SH-SY5Y (cell line): ENCODE data around the gene PPP1R9B.
A peak's percentile ranks its signal among the peaks of the same experiment; 100 is the strongest.

Experiments
- GATA2 ChIP-seq: IDR thresholded peaks from 2 replicates; pipeline ENCODE4 v1.6.1; 2011; ENCODE audit warnings: mild to moderate bottlenecking, low read depth, low read length
- GATA3 ChIP-seq: IDR thresholded peaks from 2 replicates; pipeline ENCODE4 v1.6.1; 2011; ENCODE audit warnings: low read depth, mild to moderate bottlenecking, low read length, moderate library complexity

DNA sequence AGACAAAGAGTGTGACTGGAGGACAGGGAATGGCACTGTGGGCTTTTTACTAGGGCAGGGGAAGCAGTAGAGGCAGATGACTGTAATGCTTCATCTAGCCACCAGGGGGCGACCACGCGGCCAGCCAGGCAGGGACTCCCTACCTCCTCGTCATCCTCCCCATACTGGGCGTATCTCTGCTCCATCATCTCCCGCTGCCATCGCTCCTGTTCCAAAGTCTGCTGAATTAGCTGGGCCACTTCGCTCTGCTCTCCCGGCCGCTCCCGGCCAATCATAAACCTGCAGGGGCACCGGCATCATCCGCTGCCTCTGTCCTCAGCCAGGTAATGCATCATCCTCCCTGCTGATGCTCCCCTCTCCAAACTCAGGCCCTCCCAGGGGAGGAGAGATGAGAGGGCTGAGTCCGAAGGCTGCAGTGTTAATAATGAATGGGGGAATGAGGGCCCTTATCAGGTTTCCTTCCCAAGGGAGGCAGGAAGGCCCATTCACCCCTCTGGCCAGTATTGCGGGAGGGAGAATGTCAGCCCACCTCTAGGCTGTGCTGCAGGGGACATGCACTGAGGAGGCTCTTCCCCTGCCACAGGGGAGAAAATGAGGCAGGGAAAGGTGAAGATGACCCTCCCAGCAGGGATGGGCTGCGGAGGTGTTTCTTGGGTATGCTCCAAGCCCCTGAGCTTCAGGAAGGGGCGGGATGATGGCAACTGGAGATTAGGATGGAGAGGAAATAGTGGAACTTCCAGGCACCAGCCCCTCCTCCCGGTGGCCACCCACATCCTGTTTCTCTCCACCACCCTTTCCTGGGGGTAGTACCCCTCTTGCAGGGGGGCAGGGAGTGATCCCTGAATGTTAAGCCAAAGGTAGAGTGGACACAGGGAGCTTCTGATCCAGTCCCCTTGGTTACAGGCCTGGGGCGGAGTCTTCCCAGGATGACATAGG is 10.3 kb downstream of the PPP1R9B start:
- TF ChIP-seq GATA3 (no peak), GATA2 (peak; percentile 85)
